Caco-2 (cell line): ENCODE data around the gene VSTM5. TPM values are rescaled to one million over a fixed set of nuclear protein-coding genes. Genes with fewer than 3 reads are reported as not detected.

Source experiments
- BruUV-seq: library from RNA; stranded (reverse); fragments of 400-500 nt; replicated peaks from 2 replicates; lab custom pipeline; 2021; lab: Mats Ljungman, UMichigan
- CTCF ChIA-PET: fragments of 300-600 bp; sonication (Branson Sonifier 250); formaldehyde crosslinking; loops from one replicate; lab custom pipeline; 2022; ENCODE audit warnings: antibody characterized with exemption; lab: Charles Lee
- POLR2A ChIA-PET: fragments of 300-600 bp; sonication (Branson Sonifier 250); formaldehyde crosslinking; loops from one replicate; lab custom pipeline; 2022; ENCODE audit warnings: antibody characterized with exemption; lab: Charles Lee
- DNase-seq, 2 experiments: peaks; one replicate each; pipeline versions ENCODE4 v3.0.0 to v3.0.0-alpha.2; 2020 to 2022
- H3K27me3 ChIP-seq: replicated peaks from 2 replicates; pipeline ENCODE4 v1.6.0; 2011; ENCODE audit warnings: low read length; ENCODE audit not compliant: control insufficient read depth, insufficient read depth
- H3K36me3 ChIP-seq: 2 replicates; pipeline ENCODE4 v1.5.1; 2011; ENCODE audit warnings: low read length; ENCODE audit not compliant: control insufficient read depth, insufficient read depth
- H3K4me1 ChIP-seq: fragments of 250-450 bp; sonication (Bioruptor Pico); 2 replicates; pipeline ENCODE4 v1.5.1; 2020; ENCODE audit warnings: mild to moderate bottlenecking
- H3K4me3 ChIP-seq: 2 replicates; pipeline ENCODE4 v1.5.1; 2011; ENCODE audit warnings: low read depth, mild to moderate bottlenecking, control low read depth, low read length
- H3K9me3 ChIP-seq: fragments of 250-450 bp; sonication (Bioruptor Pico); 2 replicates; pipeline ENCODE4 v1.5.1; 2020; ENCODE audit warnings: mild to moderate bottlenecking, moderate library complexity
- H3K27ac Mint-ChIP-seq: one replicate; pipeline ENCODE4 v1.8.0; 2022; ENCODE audit warnings: mixed read lengths; ENCODE audit not compliant: unreplicated experiment
- H3K27me3 Mint-ChIP-seq: one replicate; pipeline ENCODE4 v1.8.0; 2022; ENCODE audit warnings: mixed read lengths; ENCODE audit not compliant: insufficient read depth, unreplicated experiment
- H3K36me3 Mint-ChIP-seq: one replicate; pipeline ENCODE4 v1.8.0; 2022; ENCODE audit warnings: mild to moderate bottlenecking, mixed read lengths; ENCODE audit not compliant: insufficient read depth, unreplicated experiment
- H3K4me1 Mint-ChIP-seq: one replicate; pipeline ENCODE4 v1.8.0; 2022; ENCODE audit warnings: low read depth, mixed read lengths; ENCODE audit not compliant: unreplicated experiment
- H3K4me3 Mint-ChIP-seq: one replicate; pipeline ENCODE4 v1.8.0; 2022; ENCODE audit warnings: mild to moderate bottlenecking, moderate library complexity, mixed read lengths; ENCODE audit not compliant: unreplicated experiment
- H3K9me3 Mint-ChIP-seq: one replicate; pipeline ENCODE4 v1.8.0; 2022; ENCODE audit warnings: mixed read lengths; ENCODE audit not compliant: unreplicated experiment
- CTCF ChIP-seq, 2 experiments: fragments of 200-600 bp in 1 of 2; IDR thresholded peaks; 1 replicate in 1 of 2; 2 replicates in 1 of 2; pipeline versions ENCODE4 v1.5.1 to v1.8.0; 2011 to 2022; ENCODE audit warnings: antibody characterized with exemption in 1 of 2, control low read depth in 1 of 2, inconsistent platforms in 1 of 2, low read depth in 1 of 2, low read length in 1 of 2, mild to moderate bottlenecking in 1 of 2, moderate library complexity in 1 of 2; ENCODE audit not compliant: insufficient read depth in 1 of 2, severe bottlenecking in 1 of 2, unreplicated experiment in 1 of 2
- intact Hi-C: fragments of 100-400 bp; cut with micrococcal nuclease; formaldehyde crosslinking; loops from one replicate; pipeline ENCODE4 v1.10.0; 2022; ENCODE audit not compliant: unreplicated experiment
- total RNA-seq: library from RNA; stranded (reverse); gene quantifications from 2 replicates; pipeline ENCODE4 v1.2.3, GENCODE V29; 2022

VSTM5 gene
- total RNA-seq, 1 experiment from 2014 or later: 1.5 TPM

GRCh38 chr11:93801366-93801765 is 49.1 kb downstream of the VSTM5 start:
- no peak overlapping the region for H3K4me3 Mint-ChIP-seq
- POLR2A ChIA-PET: interaction anchor here (1.0 kb wide), 1 partner anchor 17 kb away, joined by 3 read pairs; the partner anchor contains the start of gene MED17

GRCh38 chr11:93796441-93797231 is 53.8 kb downstream of the VSTM5 start:
- H3K4me3 Mint-ChIP-seq: no peak overlapping the region
- no TSS peak for BruUV-seq
- Histone ChIP-seq H3K9me3 (no peaks in the 10 kb centered on the region), H3K4me1 (0 out of 2 replicates have a peak, but pooled peaks cover 4% of the 10 kb centered on the region), H3K27me3 (no peaks in the 10 kb centered on the region), H3K36me3 (peaks cover 7% of the 10 kb centered on the region), H3K4me3 (no peak overlapping the region)
- no peak overlapping the region for H3K27ac Mint-ChIP-seq
- H3K36me3 Mint-ChIP-seq: peaks cover 98% of the 10 kb centered on the region
- ChIA-PET POLR2A (interaction anchor here (0.7 to 1.0 kb wide), 2 partner anchors 8 to 55 kb away, joined by 3 to 4 read pairs; partner anchors contain the start of genes C11orf54 and TAF1D), CTCF (interaction anchor here (0.8 kb wide), 1 partner anchor 13 kb away, joined by 3 read pairs; the partner anchor contains the start of gene MED17)
- intact Hi-C loops: no loop called here
- H3K4me1 Mint-ChIP-seq: no peaks in the 10 kb centered on the region
- H3K27me3 Mint-ChIP-seq: no peaks in the 10 kb centered on the region
- no peak for TF ChIP-seq CTCF (IDR thresholded peaks at IDR 0.05; ENCODE audit: insufficient read depth in 1 of 2, low read depth in 1 of 2, low read length in 1 of 2, severe bottlenecking in 1 of 2, unreplicated experiment in 1 of 2)
- H3K9me3 Mint-ChIP-seq: no peaks in the 10 kb centered on the region
- DNase-seq: no peak

More at GRCh38 chr11:93801366-93801765, 49.1 kb downstream of the VSTM5 start:
- no peaks in the 10 kb centered on the region for H3K27me3 ChIP-seq
- no TSS peak for BruUV-seq
- Mint-ChIP-seq H3K27ac (no peak overlapping the region), H3K4me1 (no peaks in the 10 kb centered on the region), H3K9me3 (no peaks in the 10 kb centered on the region), H3K36me3 (peaks cover 95% of the 10 kb centered on the region), H3K27me3 (no peaks in the 10 kb centered on the region)
- H3K4me3 ChIP-seq: no peak overlapping the region
- no peak for DNase-seq
- no peaks in the 10 kb centered on the region for H3K9me3 ChIP-seq
- H3K4me1 ChIP-seq: 0 out of 2 replicates have a peak, but pooled peaks cover 4% of the 10 kb centered on the region
- TF ChIP-seq CTCF (IDR thresholded peaks at IDR 0.05; ENCODE audit: insufficient read depth in 1 of 2, low read depth in 1 of 2, low read length in 1 of 2, severe bottlenecking in 1 of 2, unreplicated experiment in 1 of 2): no peak
- intact Hi-C loops: no loop called here
- CTCF ChIA-PET: no interaction called here
- H3K36me3 ChIP-seq: peaks cover 12% of the 10 kb centered on the region

GRCh38 chr11:93791493-93791892 is 58.9 kb downstream of the VSTM5 start:
- Mint-ChIP-seq H3K9me3 (no peaks in the 10 kb centered on the region), H3K4me3 (no peak overlapping the region), H3K27me3 (no peaks in the 10 kb centered on the region), H3K36me3 (peaks cover 100% of the 10 kb centered on the region), H3K27ac (no peak overlapping the region), H3K4me1 (peaks cover 7% of the 10 kb centered on the region)
- BruUV-seq: no TSS peak
- DNase-seq: no peak
- Histone ChIP-seq H3K4me3 (no peak overlapping the region), H3K36me3 (peaks cover 6% of the 10 kb centered on the region), H3K27me3 (no peaks in the 10 kb centered on the region), H3K4me1 (no peaks in the 10 kb centered on the region; the same call in 1 of the 2 replicates), H3K9me3 (no peaks in the 10 kb centered on the region)
- POLR2A ChIA-PET: interaction anchor here (0.6 kb wide), 1 partner anchor 50 kb away, joined by 3 read pairs; the partner anchor contains the start of gene C11orf54
- intact Hi-C loops: no loop called here
- CTCF ChIA-PET: no interaction called here
- TF ChIP-seq CTCF (IDR thresholded peaks at IDR 0.05; ENCODE audit: insufficient read depth in 1 of 2, low read depth in 1 of 2, low read length in 1 of 2, severe bottlenecking in 1 of 2, unreplicated experiment in 1 of 2): no peak
